BE2C (cell line): ENCODE data around the gene CASR.

Source experiments
- DNase-seq: peaks from one replicate; pipeline ENCODE4 v3.0.0-alpha.2; 2020
- H3K27me3 ChIP-seq: fragments of 250-450 bp; sonication (Bioruptor Pico); 2 replicates; pipeline ENCODE4 v1.5.1; 2020; ENCODE audit warnings: mild to moderate bottlenecking
- H3K36me3 ChIP-seq: fragments of 250-450 bp; sonication (Bioruptor Pico); 2 replicates; pipeline ENCODE4 v1.5.1; 2020; ENCODE audit warnings: mild to moderate bottlenecking
- H3K4me1 ChIP-seq: fragments of 250-450 bp; sonication (Bioruptor Pico); 2 replicates; pipeline ENCODE4 v1.5.1; 2020
- H3K4me3 ChIP-seq: 2 replicates; pipeline ENCODE4 v1.5.1; 2011; ENCODE audit warnings: low read depth, low read length
- H3K9me3 ChIP-seq: fragments of 250-450 bp; sonication (Bioruptor Pico); 2 replicates; pipeline ENCODE4 v1.5.1; 2020
- TF ChIP-seq, protein P1 (sequence below): IDR thresholded peaks from 2 replicates; pipeline ENCODE4 v1.5.1; 2012; ENCODE audit warnings: mild to moderate bottlenecking, low read depth, low read length

The CASR gene

DNA sequence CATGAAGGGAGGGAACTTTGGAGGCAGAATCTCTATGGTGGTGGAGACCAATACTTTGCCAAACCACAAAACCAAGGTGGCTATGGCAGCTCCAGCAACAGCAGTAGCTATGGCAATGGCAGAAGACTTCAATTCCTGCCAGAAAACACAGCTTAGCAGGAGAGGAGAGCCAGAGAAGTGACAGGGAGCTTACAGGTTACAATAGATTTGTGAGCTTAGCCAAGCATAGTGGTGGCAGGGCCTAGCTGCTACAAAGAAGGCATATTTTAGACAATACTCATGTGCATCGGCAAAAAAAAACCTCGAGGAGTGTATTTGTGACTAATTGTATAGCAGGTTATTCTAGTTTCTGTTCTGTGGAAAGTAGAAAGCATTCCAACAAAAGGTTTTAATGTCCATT, 135.2 kb downstream of the CASR start:
- Histone ChIP-seq H3K9me3 (no peaks in the 10 kb centered on the region; the same call in 1 of the 2 replicates), H3K4me3 (no peak overlapping the region), H3K27me3 (peaks cover 14% of the 10 kb centered on the region), H3K36me3 (no peaks in the 10 kb centered on the region), H3K4me1 (no peaks in the 10 kb centered on the region)
- no peak for DNase-seq
- TF ChIP-seq, protein P1, sequence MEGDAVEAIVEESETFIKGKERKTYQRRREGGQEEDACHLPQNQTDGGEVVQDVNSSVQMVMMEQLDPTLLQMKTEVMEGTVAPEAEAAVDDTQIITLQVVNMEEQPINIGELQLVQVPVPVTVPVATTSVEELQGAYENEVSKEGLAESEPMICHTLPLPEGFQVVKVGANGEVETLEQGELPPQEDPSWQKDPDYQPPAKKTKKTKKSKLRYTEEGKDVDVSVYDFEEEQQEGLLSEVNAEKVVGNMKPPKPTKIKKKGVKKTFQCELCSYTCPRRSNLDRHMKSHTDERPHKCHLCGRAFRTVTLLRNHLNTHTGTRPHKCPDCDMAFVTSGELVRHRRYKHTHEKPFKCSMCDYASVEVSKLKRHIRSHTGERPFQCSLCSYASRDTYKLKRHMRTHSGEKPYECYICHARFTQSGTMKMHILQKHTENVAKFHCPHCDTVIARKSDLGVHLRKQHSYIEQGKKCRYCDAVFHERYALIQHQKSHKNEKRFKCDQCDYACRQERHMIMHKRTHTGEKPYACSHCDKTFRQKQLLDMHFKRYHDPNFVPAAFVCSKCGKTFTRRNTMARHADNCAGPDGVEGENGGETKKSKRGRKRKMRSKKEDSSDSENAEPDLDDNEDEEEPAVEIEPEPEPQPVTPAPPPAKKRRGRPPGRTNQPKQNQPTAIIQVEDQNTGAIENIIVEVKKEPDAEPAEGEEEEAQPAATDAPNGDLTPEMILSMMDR: no peak

DNA sequence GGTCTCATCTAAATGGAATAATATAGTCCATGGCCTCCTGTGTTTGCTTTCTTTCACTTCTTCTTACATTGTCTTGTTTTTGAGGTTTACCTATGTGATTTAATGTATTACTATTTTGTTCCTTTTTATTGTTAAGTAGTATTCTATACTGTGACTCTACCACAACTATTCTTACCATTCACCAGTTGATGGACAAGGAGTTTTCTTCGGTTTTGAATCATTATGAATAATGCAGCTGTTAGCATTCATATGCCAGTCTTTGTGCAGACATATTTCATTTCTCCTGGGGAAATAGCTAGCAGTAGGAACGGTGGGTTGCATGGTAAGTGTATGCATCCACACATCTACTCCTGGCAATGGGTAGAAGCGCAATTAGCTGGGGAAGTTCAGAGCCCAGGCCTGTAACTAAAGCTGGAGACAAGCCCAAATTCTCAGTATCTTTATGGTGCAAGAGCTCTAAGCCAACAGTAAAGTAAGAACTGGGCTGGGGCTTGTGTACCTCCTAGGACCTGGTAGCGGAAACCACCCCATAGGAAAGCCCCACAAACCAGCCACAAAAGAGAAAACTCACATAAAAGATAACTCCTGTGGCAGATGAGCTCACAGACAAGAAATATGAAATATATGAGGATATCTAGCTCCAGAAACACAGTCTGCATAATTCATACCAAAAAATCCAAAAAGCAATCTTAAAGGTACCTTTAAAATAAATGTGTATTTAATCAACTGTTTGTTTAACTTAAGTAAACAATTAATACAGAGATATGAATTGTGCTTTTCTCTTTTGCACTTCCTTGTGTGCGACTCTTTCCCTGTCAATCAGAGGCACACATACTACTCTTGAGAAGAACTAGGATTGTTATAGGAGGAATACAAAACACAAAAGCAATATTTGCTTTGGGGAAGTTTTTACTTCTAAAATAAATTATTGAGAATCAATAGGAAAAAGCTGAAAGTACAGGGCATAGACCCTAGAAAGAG, 138.9 kb downstream of the CASR start:
- Histone ChIP-seq H3K4me1 (no peaks in the 10 kb centered on the region), H3K36me3 (no peaks in the 10 kb centered on the region), H3K27me3 (peaks cover 7% of the 10 kb centered on the region), H3K4me3 (no peak overlapping the region), H3K9me3 (no peaks in the 10 kb centered on the region; the same call in 1 of the 2 replicates)
- TF ChIP-seq, protein P1: no peak
- DNase-seq: no peak

DNA sequence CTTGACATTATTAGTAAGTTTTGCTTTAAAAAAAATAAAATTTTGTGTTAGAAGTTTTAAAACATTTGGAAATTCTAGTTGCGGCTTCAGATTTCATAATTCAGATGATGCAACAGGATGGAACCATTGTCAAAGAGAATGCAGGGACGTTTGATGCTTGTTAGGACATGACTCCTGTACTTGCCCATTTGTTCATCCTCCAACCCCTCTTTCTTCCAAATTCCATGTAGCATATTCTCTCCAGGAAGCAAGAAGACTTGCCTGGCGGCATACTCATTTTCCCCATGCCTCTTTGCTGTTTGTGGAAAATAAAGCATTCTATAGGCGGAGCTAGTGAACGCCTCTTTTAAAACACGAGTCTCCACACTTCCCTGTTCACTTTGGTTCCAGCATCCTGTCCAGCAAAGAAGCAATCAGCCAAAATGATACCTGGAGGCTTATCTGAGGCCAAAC, 141.4 kb downstream of the CASR start, which contains the start of gene CSTA:
TSS of gene CSTA (plus strand) at position 378 of the 453 bp plus-strand sequence. CDS start at position 423, 45 bp downstream.
- TF ChIP-seq, protein P1: no peak
- Histone ChIP-seq H3K4me3 (no peak within 1 kb of the TSS), H3K9me3 (no peaks in the 10 kb centered on the region), H3K27me3 (no peaks in the 10 kb centered on the region; the same call in 1 of the 2 replicates), H3K36me3 (no peaks in the 10 kb centered on the region), H3K4me1 (no peaks in the 10 kb centered on the region)
- DNase-seq: no peak

DNA sequence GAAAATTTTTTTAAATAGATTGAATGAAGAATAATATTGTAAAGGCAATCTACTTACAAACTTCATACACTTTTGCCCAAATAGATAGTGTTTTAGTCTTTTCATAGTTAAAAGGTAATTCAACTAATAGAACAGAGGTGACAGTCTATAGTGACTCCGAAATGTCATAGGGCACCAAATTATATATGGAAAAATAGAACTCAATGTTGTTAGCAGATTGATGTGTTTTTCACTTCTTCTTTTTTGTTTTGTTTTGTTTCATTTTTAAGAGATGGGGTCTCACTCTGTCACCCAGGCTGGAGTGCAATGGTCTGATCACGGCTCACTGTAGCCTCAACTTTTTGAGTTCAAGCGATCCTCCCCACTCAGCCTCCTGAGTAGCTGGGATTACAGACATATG, 142.3 kb downstream of the CASR start:
- no peak overlapping the region for H3K4me3 ChIP-seq
- no peaks in the 10 kb centered on the region for H3K9me3 ChIP-seq
- TF ChIP-seq, protein P1: no peak
- H3K27me3 ChIP-seq: peaks cover 3% of the 10 kb centered on the region
- no peak for DNase-seq
- H3K36me3 ChIP-seq: no peaks in the 10 kb centered on the region
- H3K4me1 ChIP-seq: no peaks in the 10 kb centered on the region

DNA sequence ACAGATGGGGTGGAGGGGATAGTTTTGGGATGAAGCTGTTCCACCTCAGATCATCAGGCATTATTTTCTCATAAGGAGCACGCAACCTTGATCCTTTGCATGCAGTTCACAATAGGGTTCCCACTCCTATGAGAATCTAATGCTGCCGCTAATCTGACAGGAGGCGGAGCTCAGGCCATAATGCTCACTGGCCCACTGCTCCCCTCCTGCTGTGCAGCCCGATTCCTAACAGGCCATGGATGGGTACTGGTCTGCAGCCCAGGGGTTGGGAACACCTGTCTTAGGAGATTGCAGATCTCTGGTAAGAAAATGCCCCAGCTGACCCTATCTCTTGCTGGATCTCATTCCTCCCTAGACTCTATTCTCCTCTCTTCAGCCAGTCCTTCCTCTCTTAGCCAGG, 148.4 kb downstream of the CASR start:
- no peaks in the 10 kb centered on the region for H3K36me3 ChIP-seq
- no peak overlapping the region for H3K4me3 ChIP-seq
- DNase-seq: no peak
- peaks cover 18% of the 10 kb centered on the region; the same call in 1 of the 2 replicates for H3K27me3 ChIP-seq
- no peaks in the 10 kb centered on the region for H3K9me3 ChIP-seq
- TF ChIP-seq, protein P1: no peak
- H3K4me1 ChIP-seq: no peaks in the 10 kb centered on the region

DNA sequence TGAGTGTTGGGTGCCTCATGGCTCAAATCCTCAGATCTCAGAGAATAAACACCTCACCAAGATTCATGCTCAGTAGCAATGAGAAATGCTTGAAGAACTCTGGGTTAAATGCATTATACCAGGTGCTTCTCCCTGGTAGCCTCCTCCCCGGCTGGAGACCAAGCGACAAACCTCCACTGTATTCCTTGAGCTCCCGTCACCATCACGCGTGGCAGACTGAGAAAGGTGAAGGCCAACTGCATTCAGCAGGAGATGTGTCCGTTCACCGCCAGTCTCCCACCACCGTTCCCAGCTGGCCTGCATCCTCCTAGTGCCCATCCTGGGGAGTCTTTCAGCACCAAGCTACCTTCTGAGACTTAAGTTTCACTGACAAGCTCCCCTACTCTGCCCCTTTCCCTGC, 149.1 kb downstream of the CASR start:
- H3K27me3 ChIP-seq: peaks cover 22% of the 10 kb centered on the region; the same call in 1 of the 2 replicates
- H3K9me3 ChIP-seq: no peaks in the 10 kb centered on the region
- no peaks in the 10 kb centered on the region for H3K36me3 ChIP-seq
- no peaks in the 10 kb centered on the region for H3K4me1 ChIP-seq
- no peak for DNase-seq
- TF ChIP-seq, protein P1: no peak
- H3K4me3 ChIP-seq: no peak overlapping the region
